Liver (tissue), 9 donors: ENCODE data around the gene ITCH. TPM values are rescaled to one million over a fixed set of nuclear protein-coding genes. Genes with fewer than 3 reads are reported as not detected.
"Not testable (repeated sequence)": the region's sequence is repeated elsewhere in the genome, so short reads cannot be mapped to it uniquely, and the experiment has no call there.

ENCODE experiments used
- DNase-seq: peaks from one replicate; pipeline ENCODE4 v3.0.0-alpha.2; 2017; ENCODE audit warnings: low spot score
- H3K27ac ChIP-seq, 2 donors: one replicate each; pipeline ENCODE4 v1.7.0; 2013; ENCODE audit warnings: inconsistent platforms in 2 of 2, low read length in 2 of 2, control low read depth in 1 of 2, low read depth in 1 of 2, mild to moderate bottlenecking in 1 of 2
- H3K27me3 ChIP-seq, 4 donors: one replicate each; pipeline versions ENCODE4 v1.6.1 to v1.7.0; 2013; ENCODE audit warnings: low read length in 3 of 4, inconsistent platforms in 1 of 4, mild to moderate bottlenecking in 1 of 4, moderate library complexity in 1 of 4; ENCODE audit not compliant: control insufficient read depth in 4 of 4, insufficient read depth in 4 of 4
- H3K36me3 ChIP-seq, 4 donors: one replicate each; pipeline versions ENCODE4 v1.6.1 to v1.7.0; 2013; ENCODE audit warnings: low read length in 3 of 4, mild to moderate bottlenecking in 3 of 4, low read depth in 1 of 4, moderate library complexity in 1 of 4; ENCODE audit not compliant: control insufficient read depth in 4 of 4, insufficient read depth in 3 of 4
- H3K4me1 ChIP-seq, 4 donors: one replicate each; pipeline versions ENCODE4 v1.6.1 to v1.7.0; 2013; ENCODE audit warnings: low read length in 3 of 4, mild to moderate bottlenecking in 3 of 4, moderate library complexity in 1 of 4; ENCODE audit not compliant: control insufficient read depth in 4 of 4, insufficient read depth in 4 of 4
- H3K4me3 ChIP-seq, 3 donors: one replicate each; pipeline versions ENCODE4 v1.6.1 to v1.7.0; 2013; ENCODE audit warnings: low read length in 3 of 3, control low read depth in 1 of 3, low read depth in 1 of 3, mild to moderate bottlenecking in 1 of 3
- H3K9ac ChIP-seq, 2 donors: one replicate each; pipeline ENCODE4 v1.7.0; 2013; ENCODE audit warnings: low read length in 2 of 2, mild to moderate bottlenecking in 2 of 2, moderate library complexity in 2 of 2, control low read depth in 1 of 2, low read depth in 1 of 2
- H3K9me3 ChIP-seq, 4 donors: one replicate each; pipeline versions ENCODE4 v1.6.1 to v1.7.0; 2013; ENCODE audit warnings: low read length in 3 of 4; ENCODE audit not compliant: control insufficient read depth in 4 of 4
- CTCF ChIP-seq: fragments of 150-350 bp; IDR thresholded peaks from 2 replicates; pipeline ENCODE4 v1.5.1; 2017; ENCODE audit warnings: improper control_type of control experiment, low read depth, low read length; ENCODE audit not compliant: missing input control
- EGR1 ChIP-seq, 2 donors: IDR thresholded peaks; 2 replicates each; pipeline ENCODE4 v1.6.1; 2016 to 2018; ENCODE audit warnings: antibody characterized with exemption in 2 of 2, low read depth in 2 of 2
- FOXA1 ChIP-seq: IDR thresholded peaks from 2 replicates; pipeline ENCODE4 v1.6.1; 2016; ENCODE audit warnings: antibody characterized with exemption
- HNF4A ChIP-seq, 2 donors: conservative IDR thresholded peaks; 2 replicates each; pipeline ENCODE4 v1.6.1; 2016; ENCODE audit warnings: antibody characterized with exemption in 2 of 2, mild to moderate bottlenecking in 2 of 2
- HNF4G ChIP-seq: IDR thresholded peaks from 2 replicates; pipeline ENCODE4 v1.6.1; 2016; ENCODE audit warnings: antibody characterized with exemption
- JUND ChIP-seq, 2 donors: IDR thresholded peaks; 2 replicates each; pipeline ENCODE4 v1.6.1; 2016; ENCODE audit warnings: antibody characterized with exemption in 2 of 2
- MAX ChIP-seq: IDR thresholded peaks from 2 replicates; pipeline ENCODE4 v1.6.1; 2016; ENCODE audit warnings: antibody characterized with exemption
- RAD21 ChIP-seq, 2 donors: IDR thresholded peaks; 2 replicates each; pipeline ENCODE4 v1.6.1; 2016; ENCODE audit warnings: antibody characterized with exemption in 2 of 2, mild to moderate bottlenecking in 2 of 2
- REST ChIP-seq: IDR thresholded peaks from 2 replicates; pipeline ENCODE4 v1.6.1; 2016; ENCODE audit warnings: antibody characterized with exemption, mild to moderate bottlenecking
- SP1 ChIP-seq: IDR thresholded peaks from 2 replicates; pipeline ENCODE4 v1.6.1; 2018; ENCODE audit warnings: antibody characterized with exemption, mild to moderate bottlenecking
- TAF1 ChIP-seq: conservative IDR thresholded peaks from 2 replicates; pipeline ENCODE4 v1.6.1; 2016; ENCODE audit warnings: antibody characterized with exemption, mild to moderate bottlenecking
- ZBTB33 ChIP-seq: IDR thresholded peaks from 2 replicates; pipeline ENCODE4 v1.6.1; 2016; ENCODE audit warnings: antibody characterized with exemption
- WGBS: extraction: QIAGEN DNeasy Blood & Tissue Kit; methylation state at CpG from one replicate; pipeline ENCODE4 v1.1.7; 2013; 5-methylcytosine and 5-hydroxymethylcytosine counted together
- polyA plus RNA-seq, 2 donors: library from polyadenylated mRNA; stranded (reverse) in 1 of 2; unstranded in 1 of 2; fragments of 200-250 nt in 1 of 2; fragments of >200 nt in 1 of 2; fragmentation: Nextera tagmentation in 1 of 2; extraction: Ambion mirVana in 1 of 2; gene quantifications; one replicate each; pipeline versions ENCODE4 v1.2.1 to v1.2.3, GENCODE V29; 2013 to 2015
- total RNA-seq, 2 donors: library from RNA; depleted of rRNA; stranded (reverse); fragments of >200 nt; gene quantifications; one replicate each; pipeline ENCODE4 v1.2.3, GENCODE V29; 2014
- donor health status: healthy.
- donor health status: healthy.
- donor health status: healthy.
- donor health status: healthy.
- donor health status: healthy.

Gene ITCH
- total and polyA plus RNA-seq, 4 donors: 14.3 to 85.3 (median 25.8) TPM

- no peak for TF ChIP-seq CTCF
- TF ChIP-seq MAX: no peak
Observed at GRCh38 chr20:34337982-34338726, 24.9 kb upstream of the ITCH start (continued).

- H3K27ac ChIP-seq, H3K27me3 ChIP-seq, H3K9ac ChIP-seq, H3K36me3 ChIP-seq, DNase-seq, H3K9me3 ChIP-seq, H3K4me3 ChIP-seq: not testable (repeated sequence)
- H3K4me1 ChIP-seq: peaks cover 0 to 14% (median 6%) of the 10 kb centered on the region in 4 donors
- WGBS: 97% methylated on average over 10 of the region's 10 CpGs
Observed at GRCh38 chr20:34340726-34341125, 22.3 kb upstream of the ITCH start.

GRCh38 chr20:34341199-34341598 is 21.9 kb upstream of the ITCH start:
- not testable (repeated sequence) for H3K27me3 ChIP-seq, H3K36me3 ChIP-seq, H3K4me3 ChIP-seq, H3K9ac ChIP-seq, H3K9me3 ChIP-seq, DNase-seq, H3K27ac ChIP-seq
- WGBS: 96% methylated on average over 9 of the region's 9 CpGs
- H3K4me1 ChIP-seq: peaks cover 0 to 14% (median 6%) of the 10 kb centered on the region in 4 donors

GRCh38 chr20:34343458-34344211 is 19.4 kb upstream of the ITCH start:
- WGBS: 76% methylated on average over 10 of the region's 10 CpGs
- H3K4me3 ChIP-seq: no peak overlapping the region
- no peak overlapping the region for H3K27ac ChIP-seq
- H3K27me3 ChIP-seq: no peaks in the 10 kb centered on the region
- H3K9ac ChIP-seq: no peak overlapping the region
- no peak for DNase-seq
- H3K36me3 ChIP-seq: no peaks in the 10 kb centered on the region
- no peaks in the 10 kb centered on the region for H3K9me3 ChIP-seq
- TF ChIP-seq EGR1 (IDR thresholded peaks at IDR 0.05; ENCODE audit: low read depth in 2 of 2) (no peak), ZBTB33 (no peak), SP1 (peak; percentile 39), REST (no peak), RAD21 (IDR thresholded peaks at IDR 0.05) (no peak), HNF4A (conservative IDR thresholded peaks at IDR 0.05) (peak in 1 of 2 donors; percentile 39), FOXA1 (no peak), JUND (IDR thresholded peaks at IDR 0.05) (no peak), HNF4G (no peak), TAF1 (no peak)
- peaks cover 0 to 12% (median 6%) of the 10 kb centered on the region in 4 donors for H3K4me1 ChIP-seq
